ENCODE measurements around the gene NPC1.

DNA sequence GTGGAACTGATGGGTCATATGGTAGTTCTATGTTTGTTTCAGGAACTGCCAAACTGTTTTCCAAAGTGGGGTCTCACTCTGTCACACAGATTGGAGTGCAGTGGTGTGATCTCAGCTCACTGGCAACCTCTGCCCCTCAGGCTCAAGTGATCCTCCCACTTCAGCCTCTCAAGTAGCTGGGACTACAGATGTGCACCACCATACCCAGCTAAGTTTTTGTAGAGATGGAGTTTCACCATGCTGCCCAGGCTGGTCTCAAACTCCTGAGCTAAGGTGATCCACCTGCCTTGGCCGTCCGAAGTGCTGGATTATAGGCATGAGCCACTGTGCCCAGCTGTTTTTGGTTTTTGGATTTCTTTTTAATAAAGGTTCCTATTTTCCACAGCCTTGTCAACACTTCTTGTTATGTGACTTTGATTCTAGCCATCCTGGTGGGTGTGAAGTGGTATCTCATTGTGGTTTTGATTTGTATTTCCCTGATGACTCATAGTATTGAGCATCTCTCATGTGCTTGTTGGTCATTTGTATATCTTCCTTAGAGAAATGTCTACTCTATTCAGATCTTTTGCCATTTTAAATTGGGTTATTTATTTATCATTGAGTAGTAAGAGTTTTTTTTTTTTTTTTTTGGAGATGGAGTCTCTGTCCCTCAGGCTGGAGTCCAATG lies 22.8 kb downstream of the NPC1 start:
- no peak for TF ChIP-seq RNF2 (IDR thresholded peaks at IDR 0.05; ENCODE audit: borderline replicate concordance, low read depth)
- TF ChIP-seq USF2 (IDR thresholded peaks at IDR 0.05): no peak
- TF ChIP-seq, protein P1, sequence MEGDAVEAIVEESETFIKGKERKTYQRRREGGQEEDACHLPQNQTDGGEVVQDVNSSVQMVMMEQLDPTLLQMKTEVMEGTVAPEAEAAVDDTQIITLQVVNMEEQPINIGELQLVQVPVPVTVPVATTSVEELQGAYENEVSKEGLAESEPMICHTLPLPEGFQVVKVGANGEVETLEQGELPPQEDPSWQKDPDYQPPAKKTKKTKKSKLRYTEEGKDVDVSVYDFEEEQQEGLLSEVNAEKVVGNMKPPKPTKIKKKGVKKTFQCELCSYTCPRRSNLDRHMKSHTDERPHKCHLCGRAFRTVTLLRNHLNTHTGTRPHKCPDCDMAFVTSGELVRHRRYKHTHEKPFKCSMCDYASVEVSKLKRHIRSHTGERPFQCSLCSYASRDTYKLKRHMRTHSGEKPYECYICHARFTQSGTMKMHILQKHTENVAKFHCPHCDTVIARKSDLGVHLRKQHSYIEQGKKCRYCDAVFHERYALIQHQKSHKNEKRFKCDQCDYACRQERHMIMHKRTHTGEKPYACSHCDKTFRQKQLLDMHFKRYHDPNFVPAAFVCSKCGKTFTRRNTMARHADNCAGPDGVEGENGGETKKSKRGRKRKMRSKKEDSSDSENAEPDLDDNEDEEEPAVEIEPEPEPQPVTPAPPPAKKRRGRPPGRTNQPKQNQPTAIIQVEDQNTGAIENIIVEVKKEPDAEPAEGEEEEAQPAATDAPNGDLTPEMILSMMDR (IDR thresholded peaks at IDR 0.05): no peak
- no peak for TF ChIP-seq PBX3 (IDR thresholded peaks at IDR 0.05)

Data from A549 (cell line).